Body of pancreas (tissue), 4 donors: ENCODE data around the gene SAMD7. TPM values are rescaled to one million over a fixed set of nuclear protein-coding genes. Genes with fewer than 3 reads are reported as not detected.

Experiments
- ATAC-seq: fragments of 150-250 bp; one replicate; pipeline ENCODE4 v1.9.1; 2016
- DNase-seq, 4 donors: peaks; one replicate each; pipeline ENCODE4 v3.0.0-alpha.2; 2019
- H3K27ac ChIP-seq, 4 donors: fragments of 200-600 bp; sonication (generic); 1 replicate in 3 of 4; 2 replicates in 1 of 4; pipeline versions ENCODE4 v1.5.1 to v1.6.1; 2016 to 2019; ENCODE audit warnings: mild to moderate bottlenecking in 1 of 4, mixed read lengths in 1 of 4, moderate library complexity in 1 of 4
- H3K27me3 ChIP-seq, 2 donors: fragments of 200-600 bp; sonication (generic); one replicate each; pipeline ENCODE4 v1.6.0; 2016; ENCODE audit warnings: mild to moderate bottlenecking in 1 of 2
- H3K36me3 ChIP-seq, 2 donors: fragments of 200-600 bp; sonication (generic); replicated peaks in 1 of 2; 2 replicates each; pipeline ENCODE4 v1.5.1; 2016; ENCODE audit warnings: low read depth in 2 of 2; ENCODE audit not compliant: insufficient read depth in 1 of 2
- H3K4me1 ChIP-seq: fragments of 200-600 bp; sonication (generic); one replicate; pipeline ENCODE4 v1.6.0; 2016
- H3K4me3 ChIP-seq, 2 donors: fragments of 200-600 bp; sonication (generic); 1 replicate in 1 of 2; 2 replicates in 1 of 2; pipeline ENCODE4 v1.5.1; 2016 to 2019
- H3K9me3 ChIP-seq, 3 donors: fragments of 200-600 bp; sonication (generic); 1 replicate in 2 of 3; 2 replicates in 1 of 3; pipeline ENCODE4 v1.5.1; 2016
- CTCF ChIP-seq, 7 experiments: fragments of 450-650 bp in 4 of 7; fragments of 200-600 bp in 3 of 7; sonication (generic) in 3 of 7; IDR thresholded peaks; one replicate each; pipeline ENCODE4 v1.5.1; 2016 to 2019; ENCODE audit warnings: antibody characterized with exemption in 7 of 7
- POLR2A ChIP-seq, 3 donors: fragments of 450-650 bp; IDR thresholded peaks; one replicate each; pipeline ENCODE4 v1.6.1; 2016; ENCODE audit warnings: antibody characterized with exemption in 3 of 3, mild to moderate bottlenecking in 2 of 3
- WGBS, 2 donors: methylation state at CpG; one replicate each; pipeline ENCODE4 v1.1.5; 2017; 5-methylcytosine and 5-hydroxymethylcytosine counted together
- intact Hi-C: fragments of 100-400 bp; cut with DNase I; formaldehyde crosslinking; loops from one replicate; pipeline ENCODE4 v1.15.1; 2023
- total RNA-seq, 2 donors: library from RNA; depleted of rRNA; stranded (reverse); fragments of >200 nt; gene quantifications; one replicate each; pipeline ENCODE4 v1.1.0, GENCODE V29; 2016

Gene SAMD7
- total RNA-seq, 2 donors from 2014 or later = not detected

GRCh38 chr3:169907476-169907875, 3.9 kb upstream of the SAMD7 start:
- no peaks in the 10 kb centered on the region for H3K27me3 ChIP-seq
- no peaks in the 10 kb centered on the region for H3K36me3 ChIP-seq
- ATAC-seq (no peak), DNase-seq (no peak)
- TF ChIP-seq POLR2A (IDR thresholded peaks at IDR 0.05) (no peak), CTCF (IDR thresholded peaks at IDR 0.05) (no peak)
- H3K27ac ChIP-seq = no peak overlapping the region
- intact Hi-C loops = no loop called here
- H3K9me3 ChIP-seq = no peaks in the 10 kb centered on the region
- no peak overlapping the region for H3K4me3 ChIP-seq
- H3K4me1 ChIP-seq = no peaks in the 10 kb centered on the region

GRCh38 chr3:169907944-169908343, 3.4 kb upstream of the SAMD7 start:
- no peaks in the 10 kb centered on the region for H3K27me3 ChIP-seq
- H3K9me3 ChIP-seq = no peaks in the 10 kb centered on the region
- H3K4me1 ChIP-seq = no peaks in the 10 kb centered on the region
- intact Hi-C loops = no loop called here
- no peak for ATAC-seq
- WGBS, 2 donors = 76 to 83% methylated on average over 4 of the region's 4 CpGs
- no peak overlapping the region for H3K4me3 ChIP-seq
- no peak for DNase-seq
- no peaks in the 10 kb centered on the region for H3K36me3 ChIP-seq
- no peak for TF ChIP-seq CTCF (IDR thresholded peaks at IDR 0.05)
- TF ChIP-seq POLR2A (IDR thresholded peaks at IDR 0.05) = no peak
- no peak overlapping the region for H3K27ac ChIP-seq

- H3K4me1 ChIP-seq = no peaks in the 10 kb centered on the region
- DNase-seq (no peak), ATAC-seq (no peak)
- TF ChIP-seq CTCF (IDR thresholded peaks at IDR 0.05) = no peak
- TF ChIP-seq POLR2A (IDR thresholded peaks at IDR 0.05) = no peak
- no peaks in the 10 kb centered on the region for H3K27me3 ChIP-seq
- H3K36me3 ChIP-seq = no peaks in the 10 kb centered on the region
- no peaks in the 10 kb centered on the region for H3K9me3 ChIP-seq
- intact Hi-C loops = no loop called here
- WGBS, 2 donors = 50 to 69% methylated on average over 3 of the region's 3 CpGs
- H3K4me3 ChIP-seq = no peak overlapping the region
- H3K27ac ChIP-seq = no peak overlapping the region
These were observed 2.0 kb downstream of the SAMD7 start for GRCh38 chr3:169913323-169913722.

GRCh38 chr3:169914321-169914720, 2.9 kb downstream of the SAMD7 start:
- no peaks in the 10 kb centered on the region for H3K27me3 ChIP-seq
- no peaks in the 10 kb centered on the region for H3K4me1 ChIP-seq
- DNase-seq (no peak), ATAC-seq (no peak)
- no peaks in the 10 kb centered on the region for H3K9me3 ChIP-seq
- H3K27ac ChIP-seq = no peak overlapping the region
- TF ChIP-seq POLR2A (IDR thresholded peaks at IDR 0.05) (no peak), CTCF (IDR thresholded peaks at IDR 0.05) (no peak)
- 54 to 61% methylated on average over 2 of the region's 2 CpGs for WGBS, 2 donors
- no peaks in the 10 kb centered on the region for H3K36me3 ChIP-seq
- intact Hi-C loops = no loop called here
- H3K4me3 ChIP-seq = no peak overlapping the region

GRCh38 chr3:169923189-169923588, 11.8 kb downstream of the SAMD7 start:
- Histone ChIP-seq H3K4me3 (no peak overlapping the region), H3K9me3 (no peaks in the 10 kb centered on the region), H3K27ac (no peak overlapping the region), H3K27me3 (no peaks in the 10 kb centered on the region), H3K36me3 (no peaks in the 10 kb centered on the region), H3K4me1 (no peaks in the 10 kb centered on the region)
- DNase-seq (peak; percentile 89 to 96 (median 94)), ATAC-seq (peak; percentile 94)
- intact Hi-C loops = no loop called here
- WGBS, 2 donors = 22 to 32% methylated on average over 7 of the region's 8 CpGs
- TF ChIP-seq POLR2A (IDR thresholded peaks at IDR 0.05) (no peak), CTCF (IDR thresholded peaks at IDR 0.05) (no peak)
